M059J (cell line): ENCODE data around the gene COBL. TPM values are rescaled to one million over a fixed set of nuclear protein-coding genes. Genes with fewer than 3 reads are reported as not detected.
A peak's percentile ranks its signal among the peaks of the same experiment; 100 is the strongest.

ENCODE experiments used
- DNase-seq: peaks from one replicate; pipeline ENCODE4 v3.0.0-alpha.2; 2012; ENCODE audit warnings: low read depth
- total RNA-seq: library from RNA; depleted of rRNA; stranded (reverse); fragments of >200 nt; shearing (Covaris generic); gene quantifications from 2 replicates; pipeline ENCODE4 v1.2.3, GENCODE V29; 2014

The COBL gene
- total RNA-seq, 1 experiment from 2014 or later: 0.10 TPM

GRCh38 chr7:51055039-51055840, 261.4 kb downstream of the COBL start:
- DNase-seq: no peak

- no peak for DNase-seq
Measured at GRCh38 chr7:51054231-51054630, 262.4 kb downstream of the COBL start.

GRCh38 chr7:51053160-51053925, 263.3 kb downstream of the COBL start:
- DNase-seq: no peak

- no peak for DNase-seq
Measured at GRCh38 chr7:51046482-51046881, 270.1 kb downstream of the COBL start.

DNA sequence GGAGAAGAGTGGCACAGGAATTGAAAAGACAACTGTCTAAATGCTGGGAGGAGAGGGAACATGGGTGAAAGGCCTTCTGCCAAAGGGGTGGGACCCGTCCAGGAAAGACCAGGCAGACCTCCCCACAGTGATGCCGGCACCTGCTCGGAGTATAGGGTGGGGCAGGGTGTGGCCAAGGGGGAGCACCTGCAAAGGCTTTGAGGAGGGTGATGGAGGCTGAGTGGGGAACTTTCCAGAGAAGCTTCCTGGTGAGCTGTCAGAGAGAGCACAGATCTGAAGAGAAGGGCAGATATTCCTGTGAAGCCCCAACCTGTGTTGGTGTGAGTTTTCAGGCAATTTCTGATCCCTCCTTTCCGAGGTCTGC, 270.5 kb downstream of the COBL start:
- DNase-seq: no peak

DNA sequence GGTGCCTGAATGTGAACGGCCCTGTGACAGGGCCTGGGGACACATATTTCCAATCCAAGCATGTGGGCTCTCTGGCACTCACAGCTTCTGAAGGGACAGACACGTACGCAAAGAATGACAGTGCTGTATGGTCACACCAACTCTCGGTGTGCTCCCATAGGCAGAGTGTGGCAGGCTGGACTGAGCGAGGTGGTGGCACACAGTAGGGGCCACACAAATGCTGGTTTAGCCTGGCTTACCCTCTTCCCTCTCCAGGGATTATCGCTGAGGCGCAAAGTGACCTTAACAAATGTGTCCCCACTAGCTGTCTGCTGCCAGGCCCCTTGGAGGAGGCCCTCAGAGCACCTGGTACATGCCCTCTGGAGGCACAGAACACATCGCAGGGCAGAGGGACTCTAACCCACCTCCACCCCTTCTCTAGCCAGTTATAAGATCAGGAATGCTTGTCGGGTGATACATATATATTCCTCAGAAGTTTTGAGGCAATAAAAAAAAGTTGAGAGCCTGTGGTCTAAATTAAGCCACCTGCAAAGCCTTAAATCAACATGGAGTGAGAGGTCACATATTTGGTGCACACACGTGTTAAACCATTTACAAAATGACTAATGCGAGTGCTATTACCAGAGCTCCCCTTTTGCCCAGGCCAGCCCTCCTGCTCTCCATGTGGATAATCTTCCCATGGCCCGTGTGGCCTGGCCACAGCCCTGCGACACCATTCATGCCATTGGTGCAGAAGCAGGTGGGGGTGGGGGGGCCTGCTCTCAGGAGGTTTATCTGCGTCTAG, 271.1 kb downstream of the COBL start:
- peak; percentile 97 for DNase-seq

GRCh38 chr7:51043461-51043860, 273.1 kb downstream of the COBL start:
- no peak for DNase-seq

DNA sequence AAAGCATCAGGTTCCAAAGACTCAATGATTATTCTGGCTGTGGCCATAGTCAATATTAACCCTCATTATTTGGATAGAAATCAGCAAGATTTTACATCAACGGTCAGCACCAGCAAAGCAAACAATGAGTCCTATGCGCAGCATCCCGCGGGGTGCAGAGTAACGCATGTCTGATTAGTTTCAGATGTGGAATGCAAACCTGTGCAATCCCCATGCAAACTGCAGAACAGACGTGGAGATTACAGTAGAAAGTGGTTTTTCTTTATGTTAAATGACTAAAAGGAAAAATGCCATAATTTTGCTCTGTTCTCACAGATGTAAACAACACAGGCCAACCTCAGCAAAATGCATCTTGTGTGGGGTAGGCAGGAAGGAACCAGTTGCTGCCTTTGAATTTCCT, 275.8 kb downstream of the COBL start:
- no peak for DNase-seq

- no peak for DNase-seq
Measured at GRCh38 chr7:51038573-51038972, 278.0 kb downstream of the COBL start.

DNA sequence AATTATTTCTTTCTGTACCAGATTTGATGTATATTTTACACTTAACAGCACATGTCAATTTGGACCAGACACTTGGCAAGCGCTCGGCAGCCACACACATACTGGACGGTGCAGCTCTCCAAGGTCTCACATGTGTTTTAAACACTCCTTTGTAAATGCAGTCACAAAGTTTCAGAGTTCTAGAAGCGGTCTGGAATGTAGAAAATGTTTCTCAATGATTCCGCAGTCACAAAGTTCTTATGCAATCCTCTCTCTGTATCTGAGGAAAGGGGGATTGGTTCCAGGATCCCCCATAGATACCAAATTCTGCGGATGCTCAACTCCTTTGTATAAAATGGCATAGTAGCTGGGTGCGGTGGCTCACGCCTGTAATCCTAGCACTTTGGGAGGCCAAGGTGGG, 280.9 kb downstream of the COBL start:
- DNase-seq: no peak

GRCh38 chr7:51034521-51035264, 281.9 kb downstream of the COBL start:
- peak; percentile 90 for DNase-seq

DNA sequence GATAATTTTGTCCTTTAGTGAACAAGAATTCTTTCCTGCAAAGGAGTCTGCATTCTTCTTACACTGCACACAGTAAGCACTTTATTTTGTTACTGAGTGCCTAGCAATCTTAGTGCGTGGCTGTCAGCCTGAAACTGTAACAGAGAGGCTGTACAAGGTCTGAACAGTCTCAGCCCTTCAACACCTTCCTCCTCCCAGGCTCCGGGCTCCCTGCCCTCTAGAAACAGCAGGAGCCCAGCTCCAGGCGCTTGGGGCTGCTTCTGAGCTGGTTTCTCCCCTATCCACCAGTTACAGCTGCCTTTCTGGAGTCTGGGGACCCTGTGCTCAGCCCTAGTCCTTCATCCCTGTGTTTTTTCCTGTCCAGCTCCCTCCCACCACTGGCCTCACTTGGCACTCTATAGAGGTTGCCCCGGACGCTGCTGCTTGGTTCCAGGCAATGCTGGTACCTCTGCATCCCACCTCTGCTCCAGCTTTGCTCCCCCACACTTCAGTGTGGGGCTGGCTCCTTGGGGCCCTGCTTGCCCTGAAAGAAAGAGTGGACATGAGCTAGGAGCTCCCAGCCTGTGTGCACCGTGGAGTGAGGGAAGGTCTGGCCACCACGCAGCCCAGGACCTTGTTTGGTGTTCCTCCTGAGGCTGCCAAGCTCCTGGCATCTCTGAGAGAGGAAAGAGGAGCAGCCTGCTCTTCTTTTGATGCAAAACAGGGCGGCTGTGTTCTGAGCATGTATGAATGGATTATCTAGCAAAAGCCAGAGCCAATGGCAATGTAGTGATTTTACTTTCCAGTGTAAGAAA, 282.7 kb downstream of the COBL start:
- no peak for DNase-seq

DNA sequence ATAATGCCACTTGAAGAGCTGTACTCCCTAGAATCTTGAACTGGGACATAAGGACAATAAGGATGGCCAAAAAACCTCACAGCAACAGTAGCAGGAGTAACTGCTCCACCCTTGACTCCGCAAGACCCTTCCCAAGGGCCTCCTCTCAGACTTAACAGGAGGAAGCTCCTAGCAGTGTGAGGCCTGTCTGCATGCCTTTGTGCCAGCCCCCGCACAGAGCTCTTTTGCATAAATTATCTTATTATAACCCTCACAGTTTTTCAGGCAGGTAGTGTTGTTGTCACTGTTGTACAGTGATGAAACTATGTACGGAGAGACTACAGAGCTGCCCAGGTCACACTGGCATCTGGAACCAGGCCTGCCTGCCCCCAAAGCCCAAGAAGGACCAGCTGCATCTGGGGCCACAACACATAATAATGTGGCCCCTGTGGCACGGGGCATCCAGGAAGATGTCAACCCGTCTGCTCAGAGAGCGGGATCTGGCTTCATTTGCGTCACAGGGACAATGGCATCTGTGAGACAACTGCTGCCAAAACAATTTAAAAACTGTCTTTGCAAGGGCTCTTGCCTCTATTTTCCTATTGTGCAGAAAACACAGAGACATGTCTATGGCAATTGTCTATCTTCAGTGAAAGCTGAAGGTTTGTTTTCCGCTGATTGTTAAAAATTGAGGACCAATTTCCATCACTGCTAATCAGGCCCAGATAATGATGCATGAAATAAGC, 284.7 kb downstream of the COBL start:
- no peak for DNase-seq

- no peak for DNase-seq
Measured at GRCh38 chr7:51031216-51031615, 285.4 kb downstream of the COBL start.

GRCh38 chr7:51029701-51030191, 286.9 kb downstream of the COBL start:
- DNase-seq: peak; percentile 79

DNA sequence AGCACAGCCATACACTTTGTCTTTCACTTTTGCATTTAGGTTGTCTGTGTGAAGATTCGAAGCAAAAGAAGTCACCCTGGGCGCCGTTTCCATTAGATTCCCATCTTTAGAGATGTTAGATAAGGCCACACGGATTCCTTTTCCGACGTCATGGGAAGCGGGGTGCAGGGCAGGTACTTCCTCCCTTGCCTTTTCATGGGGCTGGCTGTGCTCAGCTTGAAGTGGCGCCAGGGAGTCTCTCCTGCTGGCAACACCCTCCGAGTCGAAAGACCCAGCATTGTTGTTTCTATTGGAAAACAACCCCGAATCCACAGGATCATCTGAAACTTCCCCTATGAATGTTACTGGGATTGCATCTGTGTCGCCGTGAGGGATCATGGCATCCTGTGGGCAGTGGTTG, 287.5 kb downstream of the COBL start:
- peak; percentile 33 for DNase-seq

DNA sequence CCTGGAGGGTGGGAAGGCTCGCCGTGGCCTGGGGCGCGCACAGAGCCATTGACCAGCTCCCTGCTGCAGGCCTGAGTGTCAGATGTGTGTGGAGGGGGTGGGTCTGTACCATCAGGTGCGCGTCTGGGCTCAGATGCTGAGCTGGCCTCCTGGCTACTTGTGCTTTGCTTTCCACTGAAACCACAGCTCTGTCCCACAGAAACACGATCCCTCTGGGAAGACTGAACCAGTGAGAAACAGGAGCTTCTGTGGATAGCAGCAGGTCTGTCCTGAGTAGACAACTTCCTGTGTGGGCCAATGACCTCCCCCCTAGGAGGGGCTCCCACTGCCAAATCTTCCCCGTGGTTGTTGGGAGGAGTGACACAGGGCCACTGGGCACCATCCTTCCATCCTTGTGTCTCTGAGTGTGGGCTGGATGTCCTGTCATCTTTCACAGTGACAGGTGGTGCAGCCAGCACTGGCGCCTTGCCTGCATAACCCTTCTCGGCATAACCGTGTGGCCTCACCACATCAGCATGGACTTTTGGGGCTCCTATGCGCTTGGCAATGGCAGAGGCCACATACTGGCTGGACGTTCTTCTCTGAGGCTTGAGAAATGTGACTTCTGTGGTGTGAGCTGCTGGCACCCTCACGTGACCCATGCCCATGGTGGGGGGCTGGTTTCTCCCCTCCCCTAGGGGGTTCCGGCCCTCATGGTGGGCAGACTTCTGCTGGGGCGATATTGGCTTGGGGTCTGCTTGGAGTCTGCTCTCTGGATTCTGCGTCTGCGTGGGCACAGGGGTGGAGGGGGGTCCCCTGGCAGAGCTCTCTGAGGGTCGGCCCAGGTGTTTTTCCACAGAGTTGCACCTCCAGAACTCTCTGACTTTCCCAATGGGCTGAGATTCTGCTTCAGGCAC, 288.4 kb downstream of the COBL start:
- peak; percentile 73 for DNase-seq

GRCh38 chr7:51027106-51027934, 289.3 kb downstream of the COBL start:
- DNase-seq: no peak
